ENCODE measurements around the gene TMEM186. TPM values are rescaled to one million over a fixed set of nuclear protein-coding genes. Genes with fewer than 3 reads are reported as not detected.
A peak's percentile ranks its signal among the peaks of the same experiment; 100 is the strongest.

The TMEM186 gene
- total RNA-seq, 1 donor from 2014 or later, result 9.6 TPM

GRCh38 chr16:8816967-8817655 lies 19.7 kb upstream of the TMEM186 start:
- H3K4me3 ChIP-seq (ENCODE audit: insufficient read depth, low read depth, low read length), result no peak overlapping the region
- Mint-ChIP-seq H3K27me3 (ENCODE audit: low read depth, unreplicated experiment) (no peaks in the 10 kb centered on the region), H3K9me3 (ENCODE audit: unreplicated experiment) (peaks cover 2% of the 10 kb centered on the region), H3K36me3 (ENCODE audit: low read depth, unreplicated experiment) (peaks cover 44% of the 10 kb centered on the region), H3K27ac (ENCODE audit: unreplicated experiment) (peak overlapping the region; percentile 41), H3K4me1 (ENCODE audit: low read depth, unreplicated experiment) (peaks cover 4% of the 10 kb centered on the region), H3K4me3 (ENCODE audit: unreplicated experiment) (no peak overlapping the region)
- H3K36me3 ChIP-seq (ENCODE audit: insufficient read depth, low read length), result peaks cover 69% of the 10 kb centered on the region
- peaks cover 85% of the 10 kb centered on the region for H4K20me1 ChIP-seq (ENCODE audit: insufficient read depth, low read length)
- no peak overlapping the region for H2AFZ ChIP-seq (ENCODE audit: low read depth, low read length)
- no peak overlapping the region for H3K27ac ChIP-seq (ENCODE audit: low read depth, low read length)
- H3K9me3 ChIP-seq (ENCODE audit: insufficient read depth, low read depth, low read length), result no peaks in the 10 kb centered on the region
- H3K79me2 ChIP-seq (ENCODE audit: insufficient read depth, low read length), result peaks cover 51% of the 10 kb centered on the region
- H3K9ac ChIP-seq (ENCODE audit: low read length), result no peak overlapping the region
- DNase-seq (ENCODE audit: low read depth) (no peak), FAIRE-seq (no peak)
- no peaks in the 10 kb centered on the region for H3K27me3 ChIP-seq (ENCODE audit: insufficient read depth, low read length)
- H3K4me1 ChIP-seq (ENCODE audit: insufficient read depth, low read length), result no peaks in the 10 kb centered on the region
- TF ChIP-seq EZH2 (IDR thresholded peaks at IDR 0.05; ENCODE audit: insufficient read depth, low read length) (no peak), CTCF (IDR thresholded peaks at IDR 0.05; ENCODE audit: insufficient read depth, low read depth, low read length) (no peak)
- no peak overlapping the region for H3K4me2 ChIP-seq (ENCODE audit: low read length)

GRCh38 chr16:8814095-8814806 lies 16.8 kb upstream of the TMEM186 start:
- Histone ChIP-seq H3K9ac (ENCODE audit: low read length) (no peak overlapping the region), H3K79me2 (ENCODE audit: insufficient read depth, low read length) (peaks cover 39% of the 10 kb centered on the region), H4K20me1 (ENCODE audit: insufficient read depth, low read length) (peaks cover 91% of the 10 kb centered on the region), H3K4me2 (ENCODE audit: low read length) (no peak overlapping the region), H2AFZ (ENCODE audit: low read depth, low read length) (no peak overlapping the region), H3K27ac (ENCODE audit: low read depth, low read length) (no peak overlapping the region), H3K36me3 (ENCODE audit: insufficient read depth, low read length) (peaks cover 77% of the 10 kb centered on the region), H3K4me1 (ENCODE audit: insufficient read depth, low read length) (no peaks in the 10 kb centered on the region), H3K4me3 (ENCODE audit: insufficient read depth, low read depth, low read length) (no peak overlapping the region), H3K27me3 (ENCODE audit: insufficient read depth, low read length) (no peaks in the 10 kb centered on the region), H3K9me3 (ENCODE audit: insufficient read depth, low read depth, low read length) (no peaks in the 10 kb centered on the region)
- Mint-ChIP-seq H3K9me3 (ENCODE audit: unreplicated experiment) (no peaks in the 10 kb centered on the region), H3K27ac (ENCODE audit: unreplicated experiment) (no peak overlapping the region), H3K36me3 (ENCODE audit: low read depth, unreplicated experiment) (peaks cover 33% of the 10 kb centered on the region), H3K4me1 (ENCODE audit: low read depth, unreplicated experiment) (peaks cover 5% of the 10 kb centered on the region), H3K4me3 (ENCODE audit: unreplicated experiment) (no peak overlapping the region), H3K27me3 (ENCODE audit: low read depth, unreplicated experiment) (no peaks in the 10 kb centered on the region)
- FAIRE-seq, result no peak
- TF ChIP-seq EZH2 (IDR thresholded peaks at IDR 0.05; ENCODE audit: insufficient read depth, low read length), result no peak
- no peak for TF ChIP-seq CTCF (IDR thresholded peaks at IDR 0.05; ENCODE audit: insufficient read depth, low read depth, low read length)
- no peak for DNase-seq (ENCODE audit: low read depth)
